ENCODE results near the gene ELK4. TPM values are rescaled to one million over a fixed set of nuclear protein-coding genes. Genes with fewer than 3 reads are reported as not detected.
A peak's percentile ranks its signal among the peaks of the same experiment; 100 is the strongest.

ELK4 gene
- total and polyA plus RNA-seq, 2 experiments from 2014 or later: 5.1 to 19.7 TPM

DNA sequence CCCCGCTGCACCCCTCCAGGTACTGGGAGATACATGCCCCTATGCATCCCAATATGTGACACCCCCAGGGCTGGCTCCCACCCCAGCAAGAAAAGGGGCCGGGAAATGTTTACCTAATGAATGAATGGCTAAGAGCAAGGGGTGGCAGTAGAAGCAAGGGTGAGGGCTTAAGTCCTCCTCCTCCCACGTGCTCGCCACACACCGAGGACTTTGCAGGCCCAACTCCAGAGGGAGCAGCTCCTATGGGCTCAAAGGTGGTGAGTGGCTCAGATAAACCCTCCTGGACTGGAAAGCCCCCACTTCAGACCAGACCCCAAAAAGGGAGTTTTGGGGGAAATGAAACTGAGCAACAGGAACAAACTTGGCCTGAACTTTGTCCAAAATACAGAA lies 37.1 kb upstream of the ELK4 start:
- Mint-ChIP-seq H3K4me3 (no peak overlapping the region; the same call in 2 of the 3 replicates), H3K27me3 (ENCODE audit: insufficient read depth, low read depth, poor library complexity) (peaks cover 16% of the 10 kb centered on the region), H3K4me1 (peaks cover 72% of the 10 kb centered on the region), H3K27ac (peak overlapping the region; percentile 84; the same call in 1 of the 2 replicates), H3K9me3 (no peaks in the 10 kb centered on the region), H3K36me3 (ENCODE audit: low read depth) (no peaks in the 10 kb centered on the region)
- 0 out of 2 replicates have a peak, but pooled peaks cover 5% of the 10 kb centered on the region for H3F3A ChIP-seq (replicated peaks; ENCODE audit: low read depth)
- H3K4me3 ChIP-seq: no peak overlapping the region
- DNase-seq (ENCODE audit: low spot score) (no peak), ATAC-seq (0 out of 3 replicates have a peak, but pooled peaks have one; percentile 2)
- no peaks in the 10 kb centered on the region; the same call in 1 of the 2 replicates for H4K20me1 ChIP-seq (replicated peaks; ENCODE audit: insufficient read depth)
- no peaks in the 10 kb centered on the region for H3K9me2 ChIP-seq (ENCODE audit: insufficient read depth)
- no peak overlapping the region for H3K27ac ChIP-seq (ENCODE audit: low read depth)
- H3K4me1 ChIP-seq (ENCODE audit: insufficient read depth): peaks cover 56% of the 10 kb centered on the region
- no peaks in the 10 kb centered on the region for H3K27me3 ChIP-seq (ENCODE audit: insufficient read depth)
- no peak for TF ChIP-seq ZNF331 (CRISPR knock-in tag; IDR thresholded peaks at IDR 0.05; ENCODE audit: low read depth)
- TF ChIP-seq, protein P1, sequence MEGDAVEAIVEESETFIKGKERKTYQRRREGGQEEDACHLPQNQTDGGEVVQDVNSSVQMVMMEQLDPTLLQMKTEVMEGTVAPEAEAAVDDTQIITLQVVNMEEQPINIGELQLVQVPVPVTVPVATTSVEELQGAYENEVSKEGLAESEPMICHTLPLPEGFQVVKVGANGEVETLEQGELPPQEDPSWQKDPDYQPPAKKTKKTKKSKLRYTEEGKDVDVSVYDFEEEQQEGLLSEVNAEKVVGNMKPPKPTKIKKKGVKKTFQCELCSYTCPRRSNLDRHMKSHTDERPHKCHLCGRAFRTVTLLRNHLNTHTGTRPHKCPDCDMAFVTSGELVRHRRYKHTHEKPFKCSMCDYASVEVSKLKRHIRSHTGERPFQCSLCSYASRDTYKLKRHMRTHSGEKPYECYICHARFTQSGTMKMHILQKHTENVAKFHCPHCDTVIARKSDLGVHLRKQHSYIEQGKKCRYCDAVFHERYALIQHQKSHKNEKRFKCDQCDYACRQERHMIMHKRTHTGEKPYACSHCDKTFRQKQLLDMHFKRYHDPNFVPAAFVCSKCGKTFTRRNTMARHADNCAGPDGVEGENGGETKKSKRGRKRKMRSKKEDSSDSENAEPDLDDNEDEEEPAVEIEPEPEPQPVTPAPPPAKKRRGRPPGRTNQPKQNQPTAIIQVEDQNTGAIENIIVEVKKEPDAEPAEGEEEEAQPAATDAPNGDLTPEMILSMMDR (conservative IDR thresholded peaks at IDR 0.05; ENCODE audit: low read depth in 2 of 2): 0 out of 4 replicates have a peak, but pooled peaks of 1 of the 2 experiments have one; percentile 12
- H3K79me2 ChIP-seq (replicated peaks; ENCODE audit: insufficient read depth): peaks cover 30% of the 10 kb centered on the region
- peak overlapping the region; percentile 78 for H3K4me2 ChIP-seq
- H2AFZ ChIP-seq: no peak overlapping the region
- H3K36me3 ChIP-seq (ENCODE audit: insufficient read depth): no peaks in the 10 kb centered on the region

DNA sequence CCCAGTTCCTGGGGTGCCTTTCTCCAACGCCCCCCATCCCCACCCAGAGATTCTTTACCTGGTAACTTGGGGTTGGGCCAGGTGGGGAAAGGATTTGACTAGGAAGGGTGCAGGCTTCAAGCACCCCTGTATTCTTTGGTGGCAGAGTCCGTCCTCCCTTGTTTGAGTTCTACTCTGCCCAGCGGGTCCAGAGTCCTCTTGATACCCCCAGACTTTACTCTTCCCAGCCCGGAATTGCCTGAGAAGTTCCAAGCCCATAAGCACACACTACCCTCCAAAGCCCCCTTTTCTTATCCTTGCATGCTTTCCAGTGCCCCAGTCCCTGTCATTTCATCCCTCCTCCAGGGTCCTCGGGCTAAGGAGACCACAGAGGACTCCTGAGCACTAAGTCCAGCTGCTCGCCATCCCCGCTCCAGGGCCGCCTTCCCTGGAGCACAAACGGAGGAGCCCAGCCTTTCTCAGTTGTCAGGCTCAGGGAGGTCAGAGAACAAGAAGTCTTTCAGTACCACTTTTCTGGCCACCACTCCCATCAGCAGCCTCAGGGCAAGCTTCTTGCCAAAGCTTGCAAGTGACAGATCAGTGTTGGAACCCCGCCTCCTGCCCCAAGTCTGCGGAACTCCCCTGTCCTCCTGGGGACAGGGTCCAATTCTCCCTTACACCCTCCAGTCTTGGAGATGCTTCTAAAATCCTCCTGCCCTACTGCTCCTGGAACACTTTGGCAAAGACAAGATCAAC lies 36.3 kb upstream of the ELK4 start:
- Histone ChIP-seq H3K4me3 (no peak overlapping the region), H3K4me1 (ENCODE audit: insufficient read depth) (peaks cover 48% of the 10 kb centered on the region), H3K27ac (ENCODE audit: low read depth) (no peak overlapping the region), H4K20me1 (replicated peaks; ENCODE audit: insufficient read depth) (no peaks in the 10 kb centered on the region; the same call in 1 of the 2 replicates), H3K79me2 (replicated peaks; ENCODE audit: insufficient read depth) (peaks cover 30% of the 10 kb centered on the region), H3K27me3 (ENCODE audit: insufficient read depth) (no peaks in the 10 kb centered on the region), H2AFZ (no peak overlapping the region), H3K9me2 (ENCODE audit: insufficient read depth) (no peaks in the 10 kb centered on the region), H3K36me3 (ENCODE audit: insufficient read depth) (no peaks in the 10 kb centered on the region), H3F3A (replicated peaks; ENCODE audit: low read depth) (0 out of 2 replicates have a peak, but pooled peaks cover 5% of the 10 kb centered on the region), H3K4me2 (no peak overlapping the region)
- H3K36me3 Mint-ChIP-seq (ENCODE audit: low read depth): no peaks in the 10 kb centered on the region
- ATAC-seq (no peak), DNase-seq (ENCODE audit: low spot score) (no peak)
- TF ChIP-seq ZNF114 (CRISPR knock-in tag; IDR thresholded peaks at IDR 0.05) (no peak), CREB1 (CRISPR knock-in tag; IDR thresholded peaks at IDR 0.05; ENCODE audit: low read depth) (no peak), ZNF331 (CRISPR knock-in tag; IDR thresholded peaks at IDR 0.05; ENCODE audit: low read depth) (no peak), STAT1 (IDR thresholded peaks at IDR 0.05; ENCODE audit: unreplicated experiment) (no peak)
- TF ChIP-seq, protein P2, sequence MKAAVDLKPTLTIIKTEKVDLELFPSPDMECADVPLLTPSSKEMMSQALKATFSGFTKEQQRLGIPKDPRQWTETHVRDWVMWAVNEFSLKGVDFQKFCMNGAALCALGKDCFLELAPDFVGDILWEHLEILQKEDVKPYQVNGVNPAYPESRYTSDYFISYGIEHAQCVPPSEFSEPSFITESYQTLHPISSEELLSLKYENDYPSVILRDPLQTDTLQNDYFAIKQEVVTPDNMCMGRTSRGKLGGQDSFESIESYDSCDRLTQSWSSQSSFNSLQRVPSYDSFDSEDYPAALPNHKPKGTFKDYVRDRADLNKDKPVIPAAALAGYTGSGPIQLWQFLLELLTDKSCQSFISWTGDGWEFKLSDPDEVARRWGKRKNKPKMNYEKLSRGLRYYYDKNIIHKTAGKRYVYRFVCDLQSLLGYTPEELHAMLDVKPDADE (IDR thresholded peaks at IDR 0.05): no peak
- TF ChIP-seq, protein P1 (conservative IDR thresholded peaks at IDR 0.05; ENCODE audit: low read depth in 2 of 2): no peak
- TF ChIP-seq, protein P3, sequence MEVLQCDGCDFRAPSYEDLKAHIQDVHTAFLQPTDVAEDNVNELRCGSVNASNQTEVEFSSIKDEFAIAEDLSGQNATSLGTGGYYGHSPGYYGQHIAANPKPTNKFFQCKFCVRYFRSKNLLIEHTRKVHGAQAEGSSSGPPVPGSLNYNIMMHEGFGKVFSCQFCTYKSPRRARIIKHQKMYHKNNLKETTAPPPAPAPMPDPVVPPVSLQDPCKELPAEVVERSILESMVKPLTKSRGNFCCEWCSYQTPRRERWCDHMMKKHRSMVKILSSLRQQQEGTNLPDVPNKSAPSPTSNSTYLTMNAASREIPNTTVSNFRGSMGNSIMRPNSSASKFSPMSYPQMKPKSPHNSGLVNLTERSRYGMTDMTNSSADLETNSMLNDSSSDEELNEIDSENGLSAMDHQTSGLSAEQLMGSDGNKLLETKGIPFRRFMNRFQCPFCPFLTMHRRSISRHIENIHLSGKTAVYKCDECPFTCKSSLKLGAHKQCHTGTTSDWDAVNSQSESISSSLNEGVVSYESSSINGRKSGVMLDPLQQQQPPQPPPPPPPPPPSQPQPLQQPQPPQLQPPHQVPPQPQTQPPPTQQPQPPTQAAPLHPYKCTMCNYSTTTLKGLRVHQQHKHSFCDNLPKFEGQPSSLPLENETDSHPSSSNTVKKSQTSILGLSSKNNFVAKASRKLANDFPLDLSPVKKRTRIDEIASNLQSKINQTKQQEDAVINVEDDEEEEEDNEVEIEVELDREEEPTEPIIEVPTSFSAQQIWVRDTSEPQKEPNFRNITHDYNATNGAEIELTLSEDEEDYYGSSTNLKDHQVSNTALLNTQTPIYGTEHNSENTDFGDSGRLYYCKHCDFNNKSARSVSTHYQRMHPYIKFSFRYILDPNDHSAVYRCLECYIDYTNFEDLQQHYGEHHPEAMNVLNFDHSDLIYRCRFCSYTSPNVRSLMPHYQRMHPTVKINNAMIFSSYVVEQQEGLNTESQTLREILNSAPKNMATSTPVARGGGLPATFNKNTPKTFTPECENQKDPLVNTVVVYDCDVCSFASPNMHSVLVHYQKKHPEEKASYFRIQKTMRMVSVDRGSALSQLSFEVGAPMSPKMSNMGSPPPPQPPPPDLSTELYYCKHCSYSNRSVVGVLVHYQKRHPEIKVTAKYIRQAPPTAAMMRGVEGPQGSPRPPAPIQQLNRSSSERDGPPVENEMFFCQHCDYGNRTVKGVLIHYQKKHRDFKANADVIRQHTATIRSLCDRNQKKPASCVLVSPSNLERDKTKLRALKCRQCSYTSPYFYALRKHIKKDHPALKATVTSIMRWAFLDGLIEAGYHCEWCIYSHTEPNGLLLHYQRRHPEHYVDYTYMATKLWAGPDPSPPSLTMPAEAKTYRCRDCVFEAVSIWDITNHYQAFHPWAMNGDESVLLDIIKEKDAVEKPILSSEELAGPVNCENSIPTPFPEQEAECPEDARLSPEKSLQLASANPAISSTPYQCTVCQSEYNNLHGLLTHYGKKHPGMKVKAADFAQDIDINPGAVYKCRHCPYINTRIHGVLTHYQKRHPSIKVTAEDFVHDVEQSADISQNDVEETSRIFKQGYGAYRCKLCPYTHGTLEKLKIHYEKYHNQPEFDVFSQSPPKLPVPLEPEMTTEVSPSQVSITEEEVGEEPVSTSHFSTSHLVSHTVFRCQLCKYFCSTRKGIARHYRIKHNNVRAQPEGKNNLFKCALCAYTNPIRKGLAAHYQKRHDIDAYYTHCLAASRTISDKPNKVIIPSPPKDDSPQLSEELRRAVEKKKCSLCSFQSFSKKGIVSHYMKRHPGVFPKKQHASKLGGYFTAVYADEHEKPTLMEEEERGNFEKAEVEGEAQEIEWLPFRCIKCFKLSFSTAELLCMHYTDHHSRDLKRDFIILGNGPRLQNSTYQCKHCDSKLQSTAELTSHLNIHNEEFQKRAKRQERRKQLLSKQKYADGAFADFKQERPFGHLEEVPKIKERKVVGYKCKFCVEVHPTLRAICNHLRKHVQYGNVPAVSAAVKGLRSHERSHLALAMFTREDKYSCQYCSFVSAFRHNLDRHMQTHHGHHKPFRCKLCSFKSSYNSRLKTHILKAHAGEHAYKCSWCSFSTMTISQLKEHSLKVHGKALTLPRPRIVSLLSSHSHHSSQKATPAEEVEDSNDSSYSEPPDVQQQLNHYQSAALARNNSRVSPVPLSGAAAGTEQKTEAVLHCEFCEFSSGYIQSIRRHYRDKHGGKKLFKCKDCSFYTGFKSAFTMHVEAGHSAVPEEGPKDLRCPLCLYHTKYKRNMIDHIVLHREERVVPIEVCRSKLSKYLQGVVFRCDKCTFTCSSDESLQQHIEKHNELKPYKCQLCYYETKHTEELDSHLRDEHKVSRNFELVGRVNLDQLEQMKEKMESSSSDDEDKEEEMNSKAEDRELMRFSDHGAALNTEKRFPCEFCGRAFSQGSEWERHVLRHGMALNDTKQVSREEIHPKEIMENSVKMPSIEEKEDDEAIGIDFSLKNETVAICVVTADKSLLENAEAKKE (CRISPR knock-in tag; IDR thresholded peaks at IDR 0.05): no peak
- H3K27ac Mint-ChIP-seq: no peak overlapping the region
- peaks cover 67% of the 10 kb centered on the region for H3K4me1 Mint-ChIP-seq
- peaks cover 16% of the 10 kb centered on the region for H3K27me3 Mint-ChIP-seq (ENCODE audit: insufficient read depth, low read depth, poor library complexity)
- no peak overlapping the region for H3K4me3 Mint-ChIP-seq
- no peaks in the 10 kb centered on the region for H3K9me3 Mint-ChIP-seq

All from GM23338 (cell line).